Measurements from ENCODE around the gene GRID1.

DNA sequence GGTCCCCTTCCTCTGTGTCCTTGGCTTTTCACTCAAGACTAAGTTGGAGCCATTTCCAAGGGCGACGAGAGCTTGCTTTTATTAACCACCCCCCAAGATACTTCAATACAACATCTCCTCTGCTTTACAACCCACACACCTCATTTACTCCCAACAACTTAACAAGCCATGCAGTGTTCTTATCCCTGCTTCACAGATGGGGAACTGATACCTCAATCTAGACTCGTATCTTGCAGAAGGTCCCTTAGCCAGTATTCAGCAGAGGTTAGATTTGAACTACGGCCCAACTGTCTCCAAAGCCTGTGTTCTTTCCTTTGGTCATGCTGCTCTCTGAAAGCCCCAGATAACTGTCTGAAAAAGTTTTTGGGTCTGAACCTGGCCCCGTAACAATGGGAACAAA, 444.8 kb downstream of the GRID1 start:
- no peak for TF ChIP-seq CTCF (IDR thresholded peaks at IDR 0.05; ENCODE audit: insufficient read depth, low read depth, low read length)
- TF ChIP-seq EZH2 (IDR thresholded peaks at IDR 0.05; ENCODE audit: insufficient read depth, low read length): no peak
